HK-2 (cell line): ENCODE data around the gene NEDD4L.

Source experiments
- DNase-seq: peaks from one replicate; pipeline ENCODE4 v3.0.0-alpha.2; 2018; ENCODE audit not compliant: unreplicated experiment

NEDD4L gene

DNA sequence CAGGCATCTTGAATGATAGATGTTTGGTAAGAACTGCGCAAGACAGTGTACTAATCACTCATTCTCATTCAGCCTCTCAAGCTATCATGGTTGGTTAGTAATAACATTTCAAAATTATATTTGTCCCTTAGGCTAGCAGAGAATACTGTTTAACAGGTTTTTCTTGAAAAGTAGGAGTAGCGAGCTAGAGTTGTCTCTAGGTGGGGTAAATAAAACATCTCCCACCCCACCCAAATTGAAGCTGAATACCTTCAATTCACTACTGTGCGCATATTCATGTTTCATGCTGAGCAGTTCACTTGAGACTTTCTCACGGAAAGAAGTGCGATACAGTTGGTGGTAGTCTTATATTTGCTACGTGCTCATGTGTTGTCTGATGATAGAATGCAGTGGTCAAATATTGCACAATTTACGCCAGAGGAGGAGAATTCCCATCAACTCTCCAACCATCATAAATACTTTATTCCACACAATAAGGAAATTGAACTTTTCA lies 49.3 kb downstream of the NEDD4L start:
- no peak for DNase-seq

GRCh38 chr18:58095222-58095621 lies 51.2 kb downstream of the NEDD4L start:
- DNase-seq = no peak

GRCh38 chr18:58095655-58096054 lies 51.6 kb downstream of the NEDD4L start:
- no peak for DNase-seq

DNA sequence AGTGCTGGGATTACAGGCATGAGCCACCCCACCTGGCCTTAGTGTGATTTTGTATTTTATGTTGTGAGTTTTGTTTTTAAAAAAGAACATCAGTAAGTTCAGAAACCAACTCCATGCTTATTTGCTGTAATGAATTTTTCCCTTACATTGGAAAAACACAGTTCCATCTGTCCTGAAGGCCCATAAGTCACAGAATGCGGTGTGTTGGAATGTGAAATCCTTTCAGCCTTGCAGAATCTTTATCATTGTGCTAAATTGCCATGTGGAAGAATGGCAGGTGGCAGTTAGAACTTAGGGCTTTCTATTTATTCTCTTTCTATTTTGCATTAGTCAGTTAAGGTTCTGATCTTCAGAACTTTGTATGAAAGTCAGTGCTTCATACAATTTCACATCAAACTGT lies 52.6 kb downstream of the NEDD4L start:
- no peak for DNase-seq

GRCh38 chr18:58097121-58097906 lies 53.3 kb downstream of the NEDD4L start:
- no peak for DNase-seq

- DNase-seq = no peak
Measured at GRCh38 chr18:58097907-58098166, 53.8 kb downstream of the NEDD4L start.

GRCh38 chr18:58098706-58099105 lies 54.7 kb downstream of the NEDD4L start:
- DNase-seq = no peak

- DNase-seq = no peak
Measured at GRCh38 chr18:58100154-58100553, 56.1 kb downstream of the NEDD4L start.

DNA sequence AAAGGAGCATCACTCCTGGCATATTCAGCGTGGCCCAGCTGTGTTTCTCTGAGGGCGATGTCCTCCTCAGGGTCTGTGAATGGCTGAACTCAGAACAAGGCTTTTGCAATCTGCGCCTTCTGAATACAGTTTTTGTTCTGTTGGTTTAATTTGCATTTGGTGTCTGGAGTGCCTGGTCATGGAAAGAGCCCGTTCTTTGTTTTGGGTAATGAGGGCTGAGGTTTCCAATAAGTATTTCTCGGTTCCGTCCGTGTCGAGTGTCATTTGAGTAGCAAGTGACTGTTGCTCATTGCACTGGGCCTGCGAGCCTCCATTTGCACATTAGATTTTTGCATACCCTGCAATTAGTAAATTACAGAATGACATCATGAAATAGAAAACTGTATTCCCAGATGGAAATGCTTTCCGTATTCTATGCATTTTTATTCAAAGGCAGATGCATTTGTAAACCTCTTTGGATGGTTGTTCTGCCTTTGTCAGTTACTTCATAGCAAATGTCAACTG lies 57.3 kb downstream of the NEDD4L start:
- DNase-seq = no peak

DNA sequence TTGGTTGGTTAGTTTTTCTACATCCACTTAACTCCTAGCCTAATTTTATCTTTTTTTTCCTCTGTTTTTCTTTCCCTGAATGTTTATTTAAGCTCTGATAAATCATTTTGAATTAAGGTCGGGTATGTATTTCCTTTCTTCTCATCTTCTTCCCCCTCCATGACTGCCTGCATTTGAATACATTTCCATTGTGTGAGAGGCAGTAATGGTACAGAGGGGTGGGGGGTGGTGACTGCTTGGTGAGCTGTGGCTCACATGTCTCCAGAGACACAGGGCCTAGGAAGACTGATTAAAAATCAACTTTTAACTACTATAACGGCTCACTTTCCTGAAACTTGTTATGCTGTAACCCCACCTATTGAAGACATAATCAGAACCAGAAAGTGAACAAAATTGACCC lies 58.0 kb downstream of the NEDD4L start:
- no peak for DNase-seq

- no peak for DNase-seq
Measured at GRCh38 chr18:58102875-58103274, 58.8 kb downstream of the NEDD4L start.

GRCh38 chr18:58103339-58103985 lies 59.4 kb downstream of the NEDD4L start:
- DNase-seq = no peak

- DNase-seq = no peak
Measured at GRCh38 chr18:58104096-58104495, 60.1 kb downstream of the NEDD4L start.

- DNase-seq = no peak
Measured at GRCh38 chr18:58105206-58105887, 61.3 kb downstream of the NEDD4L start.

DNA sequence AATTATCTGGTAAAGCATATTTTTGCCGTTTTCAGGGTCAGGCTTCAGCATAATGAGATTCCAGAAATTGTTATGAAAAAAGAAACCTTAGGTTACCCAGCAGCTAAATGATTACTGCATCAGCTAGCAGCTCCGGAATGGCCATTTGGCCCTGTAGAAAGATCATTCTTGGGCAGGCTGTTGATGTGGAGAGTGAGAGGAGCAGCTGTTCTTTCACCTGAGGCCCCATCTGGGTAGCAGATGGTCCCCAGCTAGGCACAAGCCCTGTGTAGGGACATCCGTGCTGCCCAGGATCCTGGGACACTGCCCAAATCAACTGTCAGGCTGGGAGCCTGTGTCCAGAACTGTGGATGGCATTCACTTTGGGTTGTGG lies 61.8 kb downstream of the NEDD4L start:
- DNase-seq = no peak

DNA sequence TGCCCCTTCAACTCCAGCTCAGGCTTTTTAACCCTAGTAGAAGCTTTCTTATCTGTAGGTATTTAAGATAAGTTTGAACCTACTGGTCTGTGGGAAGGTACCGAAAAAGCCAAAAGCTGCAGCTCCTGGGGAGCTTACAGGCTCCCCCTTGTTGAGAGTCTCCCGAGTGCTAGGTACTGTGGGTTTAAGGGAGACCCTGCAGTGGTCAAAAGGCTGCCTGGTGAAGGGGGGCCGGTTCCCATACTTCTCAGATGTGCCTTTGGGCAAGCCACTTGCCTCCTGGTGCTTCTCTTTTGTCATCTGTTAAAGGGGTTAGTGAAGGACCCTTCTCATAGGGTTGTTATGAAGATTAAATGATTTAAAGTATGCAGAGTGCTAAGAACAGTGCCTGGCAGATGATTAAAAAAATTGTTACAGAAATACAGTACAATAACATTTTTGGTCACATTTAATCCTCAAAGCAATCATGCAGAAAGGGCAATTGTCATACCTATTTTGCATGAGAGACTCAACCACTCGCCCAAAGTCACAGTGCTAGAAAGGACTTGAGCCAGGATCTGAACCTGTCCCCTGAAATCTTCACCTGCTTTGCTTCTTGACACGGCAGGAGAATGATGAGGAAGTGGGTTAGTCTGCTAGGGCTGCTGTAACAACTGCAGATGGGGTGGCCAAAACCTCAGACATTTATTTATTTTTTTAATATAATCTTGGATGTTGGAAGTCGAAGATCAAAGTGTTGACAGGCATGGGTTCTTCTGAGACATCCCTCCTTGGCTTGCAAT lies 62.5 kb downstream of the NEDD4L start:
- no peak for DNase-seq

GRCh38 chr18:58109256-58109655 lies 65.2 kb downstream of the NEDD4L start:
- no peak for DNase-seq

- no peak for DNase-seq
Measured at GRCh38 chr18:58110398-58110797, 66.4 kb downstream of the NEDD4L start.

GRCh38 chr18:58112174-58112573 lies 68.1 kb downstream of the NEDD4L start:
- DNase-seq = no peak

- no peak for DNase-seq
Measured at GRCh38 chr18:58113337-58113736, 69.3 kb downstream of the NEDD4L start.

GRCh38 chr18:58114766-58115165 lies 70.7 kb downstream of the NEDD4L start:
- no peak for DNase-seq

GRCh38 chr18:58116818-58117217 lies 72.8 kb downstream of the NEDD4L start:
- no peak for DNase-seq
